ENCODE results near the gene DCTN1.
A peak's percentile ranks its signal among the peaks of the same experiment; 100 is the strongest.

The DCTN1 gene

DNA sequence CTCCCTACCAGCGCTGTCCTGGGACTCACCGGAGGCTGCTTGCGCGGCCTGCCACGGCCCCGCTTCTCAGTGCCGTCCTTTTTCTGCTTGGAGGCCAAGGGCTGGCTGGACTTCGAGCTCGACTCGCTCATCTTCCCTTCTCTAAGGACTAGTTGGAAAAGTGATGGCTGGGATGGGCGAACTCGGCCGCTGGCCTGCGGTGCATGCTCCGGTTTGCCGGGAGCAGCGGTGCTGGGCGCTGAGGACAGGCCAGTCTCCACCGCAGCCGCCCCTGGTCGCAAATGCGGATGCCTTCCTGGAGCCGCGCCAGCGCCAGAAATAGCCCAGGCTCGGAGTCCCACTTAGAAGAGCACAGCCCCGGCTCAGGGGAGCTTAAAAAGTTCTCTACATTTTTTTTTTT, 38.2 kb upstream of the DCTN1 start:
- H3K4me3 ChIP-seq (ENCODE audit: low read depth, low read length): no peak overlapping the region
- TF ChIP-seq, protein P1, sequence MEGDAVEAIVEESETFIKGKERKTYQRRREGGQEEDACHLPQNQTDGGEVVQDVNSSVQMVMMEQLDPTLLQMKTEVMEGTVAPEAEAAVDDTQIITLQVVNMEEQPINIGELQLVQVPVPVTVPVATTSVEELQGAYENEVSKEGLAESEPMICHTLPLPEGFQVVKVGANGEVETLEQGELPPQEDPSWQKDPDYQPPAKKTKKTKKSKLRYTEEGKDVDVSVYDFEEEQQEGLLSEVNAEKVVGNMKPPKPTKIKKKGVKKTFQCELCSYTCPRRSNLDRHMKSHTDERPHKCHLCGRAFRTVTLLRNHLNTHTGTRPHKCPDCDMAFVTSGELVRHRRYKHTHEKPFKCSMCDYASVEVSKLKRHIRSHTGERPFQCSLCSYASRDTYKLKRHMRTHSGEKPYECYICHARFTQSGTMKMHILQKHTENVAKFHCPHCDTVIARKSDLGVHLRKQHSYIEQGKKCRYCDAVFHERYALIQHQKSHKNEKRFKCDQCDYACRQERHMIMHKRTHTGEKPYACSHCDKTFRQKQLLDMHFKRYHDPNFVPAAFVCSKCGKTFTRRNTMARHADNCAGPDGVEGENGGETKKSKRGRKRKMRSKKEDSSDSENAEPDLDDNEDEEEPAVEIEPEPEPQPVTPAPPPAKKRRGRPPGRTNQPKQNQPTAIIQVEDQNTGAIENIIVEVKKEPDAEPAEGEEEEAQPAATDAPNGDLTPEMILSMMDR (conservative IDR thresholded peaks at IDR 0.05; ENCODE audit: low read depth, low read length): no peak
- no peak for DNase-seq (ENCODE audit: low read depth)

DNA sequence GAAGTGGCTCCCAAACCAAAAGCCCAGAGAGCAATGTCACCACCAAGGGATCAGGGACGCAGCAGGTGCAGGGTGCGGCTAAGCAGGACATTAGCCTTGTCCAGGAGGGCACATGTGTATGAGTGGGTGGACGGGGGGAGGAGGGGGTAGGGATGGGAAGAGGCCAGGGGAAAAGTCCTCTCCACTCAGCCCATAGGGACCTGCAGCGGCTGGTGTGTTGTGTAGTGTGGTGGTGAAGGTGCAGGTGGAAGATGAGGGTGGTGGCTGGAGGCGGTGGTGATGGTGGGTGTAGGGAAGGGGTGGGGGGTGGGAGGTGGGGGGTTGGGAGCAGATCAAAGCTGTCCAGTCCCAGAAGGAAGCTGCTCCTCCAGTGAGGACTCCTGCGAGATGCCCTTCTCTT, 37.7 kb upstream of the DCTN1 start:
- no peak overlapping the region for H3K4me3 ChIP-seq (ENCODE audit: low read depth, low read length)
- TF ChIP-seq, protein P1 (conservative IDR thresholded peaks at IDR 0.05; ENCODE audit: low read depth, low read length): no peak
- DNase-seq (ENCODE audit: low read depth): no peak

DNA sequence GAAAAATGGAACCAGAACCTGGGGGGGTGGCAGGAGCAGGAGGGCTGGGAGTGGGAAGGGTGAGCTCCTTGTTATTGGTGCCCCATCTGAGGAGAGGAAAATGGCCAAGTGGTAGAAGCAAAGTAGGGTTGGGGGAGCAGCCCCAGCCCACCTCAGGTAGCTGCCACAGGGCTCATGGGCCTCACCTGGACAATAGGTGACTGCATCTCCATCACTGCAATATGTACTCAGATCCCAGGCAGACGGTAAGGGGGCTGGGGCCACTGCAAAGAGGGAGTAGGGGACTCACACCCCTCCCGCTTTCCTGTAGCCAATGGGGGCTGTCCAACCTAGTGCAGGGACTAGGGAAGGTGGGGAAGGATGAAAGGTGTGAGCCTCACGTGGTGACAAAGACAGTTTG, 37.1 kb upstream of the DCTN1 start:
- DNase-seq (ENCODE audit: low read depth): no peak
- H3K4me3 ChIP-seq (ENCODE audit: low read depth, low read length): no peak overlapping the region
- TF ChIP-seq, protein P1 (conservative IDR thresholded peaks at IDR 0.05; ENCODE audit: low read depth, low read length): no peak

DNA sequence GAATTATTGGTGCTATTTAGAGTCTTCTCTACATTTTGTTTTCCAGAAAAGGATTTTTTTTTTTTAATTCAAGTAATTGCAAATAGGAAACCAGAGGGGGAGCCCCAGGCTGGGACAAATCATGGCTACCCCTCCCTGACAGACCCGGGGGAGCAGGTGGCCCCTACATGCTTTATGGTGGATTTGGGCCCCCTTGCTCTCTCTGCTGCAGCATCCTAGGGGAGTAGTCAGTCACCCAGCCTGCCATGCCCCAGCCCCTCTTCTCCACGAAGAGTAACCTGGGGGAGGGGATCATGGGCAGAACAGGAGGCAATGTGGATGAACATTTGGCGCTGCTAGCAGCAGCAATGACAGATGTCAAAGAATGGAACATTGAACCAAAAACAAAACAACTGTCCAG, 36.7 kb upstream of the DCTN1 start:
- H3K4me3 ChIP-seq (ENCODE audit: low read depth, low read length): no peak overlapping the region
- TF ChIP-seq, protein P1 (conservative IDR thresholded peaks at IDR 0.05; ENCODE audit: low read depth, low read length): peak; percentile 27
- no peak for DNase-seq (ENCODE audit: low read depth)

DNA sequence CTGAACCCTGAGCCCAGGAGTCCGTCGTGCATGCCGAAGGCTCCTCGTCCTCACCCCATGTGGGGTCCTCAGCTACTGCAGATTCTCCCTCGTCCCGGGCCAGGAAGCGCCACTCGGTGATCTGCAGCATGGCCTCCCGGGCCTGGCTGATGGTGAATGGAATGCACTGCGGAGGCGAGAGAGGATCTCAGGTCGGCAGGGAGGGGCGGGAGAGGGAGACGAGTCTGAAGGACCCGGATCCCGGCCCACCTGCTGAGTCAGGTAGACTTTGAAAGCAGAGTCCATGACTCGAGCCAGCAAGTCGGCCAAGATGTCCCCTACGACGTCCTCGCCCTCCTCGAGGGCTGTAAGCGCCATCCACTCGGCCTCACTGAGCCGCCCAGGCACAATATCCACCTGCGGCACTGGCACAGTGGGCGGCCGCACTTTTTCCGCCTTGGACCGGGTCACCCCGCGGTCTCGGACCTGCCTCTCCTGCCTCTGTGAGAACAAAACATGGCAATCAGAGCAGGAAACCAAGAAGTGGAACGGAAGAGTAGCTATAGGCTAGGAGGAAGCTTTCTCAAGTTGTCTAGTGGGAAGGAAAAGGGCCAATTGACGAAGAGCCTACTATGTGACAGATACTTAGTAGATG, 35.8 kb upstream of the DCTN1 start:
- TF ChIP-seq, protein P1 (conservative IDR thresholded peaks at IDR 0.05; ENCODE audit: low read depth, low read length): no peak
- H3K4me3 ChIP-seq (ENCODE audit: low read depth, low read length): peak overlapping the region; percentile 62
- DNase-seq (ENCODE audit: low read depth): no peak

DNA sequence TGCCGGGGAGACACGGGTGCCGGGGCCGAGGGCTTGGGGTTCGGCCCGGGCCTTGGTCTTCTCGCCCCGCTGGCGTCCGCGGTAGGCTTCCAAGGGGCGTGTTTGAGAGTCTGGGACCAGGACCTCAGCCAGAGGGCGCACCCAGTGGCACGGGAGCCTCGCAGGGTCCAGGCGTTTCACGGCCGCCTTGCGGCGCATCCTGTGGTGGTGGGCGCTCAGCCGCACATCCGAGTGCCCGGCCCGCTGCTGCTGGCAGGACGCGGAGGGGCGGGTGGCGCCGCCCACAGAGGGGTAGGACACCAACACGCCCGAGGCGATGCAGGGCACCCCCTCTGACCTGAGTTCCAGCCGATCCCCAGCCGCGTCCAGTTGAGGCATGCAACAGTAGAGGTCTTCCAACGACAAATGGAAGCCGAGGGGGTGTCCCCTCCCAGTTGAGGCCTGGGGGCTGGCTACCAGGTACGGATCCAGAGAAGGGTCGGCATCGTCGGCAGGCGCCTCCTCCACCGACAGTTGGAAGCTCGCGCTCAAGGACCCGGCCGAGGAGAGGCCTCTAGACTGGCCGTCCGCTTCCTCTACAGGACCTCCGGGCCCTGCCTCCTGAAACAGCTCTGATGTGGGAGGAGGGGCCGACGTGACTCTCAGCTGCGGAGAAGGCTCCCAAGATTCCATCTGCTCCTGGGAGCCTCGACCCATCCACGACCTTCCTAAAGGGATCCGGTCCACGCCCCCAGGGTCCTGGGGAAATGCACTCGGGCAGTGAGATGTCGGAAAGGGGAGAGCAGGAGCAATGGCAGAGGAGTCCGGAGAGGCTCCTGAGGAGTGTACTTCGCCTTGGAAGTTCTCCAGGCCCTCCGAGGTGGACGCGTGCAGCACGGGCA, 35.0 kb upstream of the DCTN1 start:
- H3K4me3 ChIP-seq (ENCODE audit: low read depth, low read length): peak overlapping the region; percentile 62
- TF ChIP-seq, protein P1 (conservative IDR thresholded peaks at IDR 0.05; ENCODE audit: low read depth, low read length): peak; percentile 41
- DNase-seq (ENCODE audit: low read depth): no peak
